GM21526 (cell line): ENCODE data around the gene ANKRD12.

Source experiments
- ATAC-seq: cut with Tn5 transposase; IDR thresholded peaks from one replicate; pipeline ENCODE4 v1.9.1; 2021; ENCODE audit warnings: moderate library complexity; ENCODE audit not compliant: unreplicated experiment, low FRiP score

The ANKRD12 gene

GRCh38 chr18:9177466-9177865, 40.9 kb downstream of the ANKRD12 start:
- ATAC-seq: no peak

- ATAC-seq: no peak
Observed at GRCh38 chr18:9178557-9178956, 42.0 kb downstream of the ANKRD12 start.

DNA sequence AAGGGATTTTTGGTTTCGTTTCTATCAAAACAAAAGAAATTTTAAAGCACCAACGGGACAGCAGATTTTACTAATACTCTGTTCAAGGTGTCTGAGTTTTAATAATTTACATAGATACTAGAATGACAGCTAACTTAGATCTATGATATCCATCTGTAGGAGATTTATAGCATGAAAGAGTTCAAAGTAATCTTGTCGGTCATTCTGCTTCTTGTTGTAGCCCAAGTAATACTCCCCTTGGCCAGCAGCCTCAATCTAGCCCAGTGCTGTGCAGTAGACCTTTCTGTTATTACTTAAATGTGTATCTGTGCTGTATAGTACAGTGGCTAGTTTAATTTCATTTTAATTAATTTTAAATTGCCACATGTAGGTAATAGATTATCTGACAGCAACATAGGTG, 44.7 kb downstream of the ANKRD12 start:
- no peak for ATAC-seq

DNA sequence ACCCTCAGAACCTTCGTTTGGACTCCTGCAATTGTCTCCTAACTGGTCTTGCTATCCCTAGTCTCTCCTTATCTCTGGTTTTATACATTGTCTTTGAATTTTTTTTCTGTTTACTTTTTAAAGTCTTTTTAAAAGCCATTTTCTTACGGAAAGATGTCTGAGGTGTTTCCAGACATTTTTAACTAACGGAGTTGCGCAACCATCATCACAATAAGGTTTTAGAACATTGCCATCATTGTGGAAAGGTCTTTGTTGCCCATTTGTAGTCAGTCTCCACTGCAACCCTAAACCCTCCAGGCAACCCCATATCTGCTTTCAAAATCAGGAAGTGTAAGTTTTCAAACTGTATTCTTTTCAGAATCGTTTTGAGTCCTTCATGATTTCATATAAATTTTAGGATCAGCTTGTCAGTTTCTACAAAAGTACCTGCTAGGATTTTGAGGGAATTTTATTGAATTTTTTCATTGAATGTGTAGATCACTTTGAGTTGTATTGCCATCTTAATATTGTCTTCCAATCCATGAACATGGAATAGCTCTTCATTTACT, 46.3 kb downstream of the ANKRD12 start:
- ATAC-seq: no peak

DNA sequence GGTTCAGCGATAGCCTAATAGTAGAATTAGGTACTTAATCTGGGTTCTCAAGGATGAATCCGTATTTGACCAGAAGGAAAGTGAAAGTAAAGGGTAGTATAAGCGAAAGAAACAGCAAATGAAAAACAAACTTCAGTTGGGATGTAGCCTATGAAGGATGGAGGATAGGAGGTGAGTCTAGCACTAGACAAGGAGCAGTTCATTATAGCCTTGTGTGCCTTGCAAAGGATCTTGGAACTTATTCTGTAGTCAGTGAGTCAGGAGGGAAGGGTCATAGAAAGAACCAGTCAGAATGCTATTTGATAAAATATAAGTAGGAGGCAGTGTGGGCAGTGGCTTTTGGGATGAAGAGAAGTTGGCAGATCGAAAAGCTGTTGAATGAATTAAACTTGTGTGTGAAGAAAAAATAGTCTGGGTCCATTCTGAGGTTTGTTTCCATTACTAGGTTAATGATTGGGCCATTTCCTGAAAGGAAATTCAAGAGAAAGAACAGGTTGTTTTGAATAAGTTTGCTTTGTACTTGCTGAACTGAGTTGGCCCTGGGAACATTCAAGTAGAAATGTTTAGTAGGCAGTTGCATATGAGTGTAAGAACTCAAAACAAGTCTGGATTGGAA, 48.5 kb downstream of the ANKRD12 start:
- ATAC-seq: no peak

DNA sequence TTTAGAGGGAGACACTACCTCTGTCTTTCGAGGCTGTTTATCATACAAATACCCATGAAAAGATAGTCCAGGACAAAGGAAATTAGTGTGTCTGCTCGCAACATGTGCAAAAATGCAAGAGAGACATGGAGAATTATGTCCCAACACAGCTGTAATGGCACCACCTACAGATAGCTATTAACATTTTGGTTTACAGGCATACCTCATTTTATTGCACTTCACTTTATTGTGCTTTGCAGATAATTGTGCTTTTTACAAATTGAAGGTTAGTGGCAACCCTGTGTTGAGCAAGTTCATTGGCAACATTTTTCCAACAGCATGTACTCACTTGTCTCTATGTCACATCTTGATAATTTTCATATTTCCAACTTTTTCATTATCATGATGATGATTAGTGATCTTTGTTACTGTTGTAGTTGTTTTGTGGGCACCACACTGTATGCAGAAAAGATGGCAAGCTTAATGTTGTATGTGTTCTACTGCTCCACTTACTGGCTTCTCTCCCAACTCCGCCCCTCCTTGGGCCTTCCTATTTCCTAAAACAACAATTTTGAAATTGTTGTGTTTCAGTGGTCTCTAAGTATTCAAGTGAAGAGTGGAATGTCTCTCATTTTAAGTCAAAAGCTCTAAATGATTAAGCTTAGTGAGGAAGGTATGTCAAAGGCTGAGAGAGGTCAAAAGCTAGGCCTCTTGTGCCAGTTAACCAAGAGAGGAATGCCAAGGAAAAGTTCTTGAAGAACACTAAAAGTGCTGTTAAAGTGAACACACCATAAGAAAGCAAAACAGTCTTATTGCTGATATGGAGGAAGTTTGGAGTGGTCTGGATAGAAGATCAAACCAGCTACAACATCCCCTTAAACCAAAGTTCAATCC, 52.0 kb downstream of the ANKRD12 start:
- ATAC-seq: no peak

- ATAC-seq: no peak
Observed at GRCh38 chr18:9189491-9189890, 52.9 kb downstream of the ANKRD12 start.

GRCh38 chr18:9191658-9192256, 55.2 kb downstream of the ANKRD12 start:
- ATAC-seq: no peak

- ATAC-seq: no peak
Observed at GRCh38 chr18:9193031-9193430, 56.5 kb downstream of the ANKRD12 start.

GRCh38 chr18:9196568-9196967, 60.0 kb downstream of the ANKRD12 start:
- ATAC-seq: no peak

- ATAC-seq: no peak
Observed at GRCh38 chr18:9199681-9200080, 63.1 kb downstream of the ANKRD12 start.

DNA sequence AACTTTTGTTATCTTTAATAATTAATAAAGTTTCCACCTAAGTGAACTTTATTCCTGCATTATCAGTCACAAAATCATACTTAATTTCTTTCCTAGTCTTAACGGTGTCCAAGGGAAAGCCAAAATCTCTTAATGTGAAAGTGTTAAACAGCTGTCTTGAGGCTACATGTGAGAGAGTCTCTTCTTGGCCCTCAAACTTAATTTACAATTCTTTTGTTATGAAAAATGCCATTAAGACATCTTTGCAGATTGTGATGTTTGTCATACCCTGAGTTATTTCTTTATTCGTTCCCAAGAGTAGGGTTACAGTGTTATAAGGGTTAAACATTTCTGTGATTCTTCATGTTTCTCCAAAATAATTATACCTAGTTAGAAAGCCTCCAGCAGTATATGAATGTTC, 64.6 kb downstream of the ANKRD12 start:
- ATAC-seq: no peak

DNA sequence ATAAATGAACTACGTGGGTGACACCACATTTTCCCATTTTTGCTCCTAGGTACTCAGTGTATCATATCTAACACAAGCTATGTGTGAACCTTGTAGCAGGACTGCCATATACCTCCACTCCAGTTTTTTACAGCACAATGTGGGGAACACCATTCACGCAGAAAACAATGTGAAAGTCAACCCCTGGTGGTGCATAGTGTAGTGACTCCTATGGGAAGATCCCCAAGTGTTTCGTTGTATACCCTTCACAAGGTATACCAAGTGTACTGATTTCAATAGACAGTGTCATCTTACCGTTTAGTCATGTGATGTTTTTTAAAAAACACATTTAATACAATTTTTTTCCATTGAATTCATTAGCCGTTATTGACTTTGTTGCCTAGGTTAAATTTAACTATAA, 68.1 kb downstream of the ANKRD12 start:
- ATAC-seq: no peak

DNA sequence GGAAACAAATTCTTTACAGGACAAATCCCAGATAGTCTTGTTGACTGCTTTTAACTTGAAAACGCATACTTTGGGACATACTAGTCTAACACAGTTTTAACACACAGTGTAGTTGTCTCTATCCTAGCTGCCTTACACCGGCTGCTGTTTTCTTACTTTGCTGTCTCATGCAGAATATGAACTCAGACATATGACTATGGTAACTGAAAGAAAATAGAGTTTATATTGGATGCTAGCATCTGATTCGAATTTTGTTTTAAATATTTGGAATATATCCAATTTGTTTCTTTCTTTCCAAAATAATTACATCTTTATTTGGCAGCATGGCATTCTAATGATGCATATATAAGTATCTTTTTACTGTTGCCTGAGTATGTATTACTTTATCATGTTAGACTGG, 69.8 kb downstream of the ANKRD12 start:
- no peak for ATAC-seq

GRCh38 chr18:9209279-9209678, 72.7 kb downstream of the ANKRD12 start:
- ATAC-seq: no peak

DNA sequence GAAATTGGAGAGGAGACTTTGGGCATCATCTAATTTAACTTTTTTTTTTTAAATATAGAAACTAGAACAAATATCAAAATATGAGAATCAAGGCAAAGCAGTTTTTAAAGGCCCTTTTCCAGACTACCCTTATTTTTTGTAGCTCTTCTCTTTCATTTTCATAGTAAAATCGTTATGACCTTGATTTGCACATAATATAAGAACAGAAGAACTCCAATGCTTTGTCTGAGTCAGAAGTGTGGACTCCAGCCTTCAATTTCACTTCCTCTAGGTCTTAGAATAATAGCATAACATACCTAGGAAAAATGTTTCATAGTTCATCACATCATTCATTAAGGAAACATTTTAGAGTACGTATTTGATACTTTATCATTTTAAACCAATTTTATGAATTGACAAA, 74.4 kb downstream of the ANKRD12 start:
- ATAC-seq: no peak

- no peak for ATAC-seq
Observed at GRCh38 chr18:9211955-9212354, 75.4 kb downstream of the ANKRD12 start.

DNA sequence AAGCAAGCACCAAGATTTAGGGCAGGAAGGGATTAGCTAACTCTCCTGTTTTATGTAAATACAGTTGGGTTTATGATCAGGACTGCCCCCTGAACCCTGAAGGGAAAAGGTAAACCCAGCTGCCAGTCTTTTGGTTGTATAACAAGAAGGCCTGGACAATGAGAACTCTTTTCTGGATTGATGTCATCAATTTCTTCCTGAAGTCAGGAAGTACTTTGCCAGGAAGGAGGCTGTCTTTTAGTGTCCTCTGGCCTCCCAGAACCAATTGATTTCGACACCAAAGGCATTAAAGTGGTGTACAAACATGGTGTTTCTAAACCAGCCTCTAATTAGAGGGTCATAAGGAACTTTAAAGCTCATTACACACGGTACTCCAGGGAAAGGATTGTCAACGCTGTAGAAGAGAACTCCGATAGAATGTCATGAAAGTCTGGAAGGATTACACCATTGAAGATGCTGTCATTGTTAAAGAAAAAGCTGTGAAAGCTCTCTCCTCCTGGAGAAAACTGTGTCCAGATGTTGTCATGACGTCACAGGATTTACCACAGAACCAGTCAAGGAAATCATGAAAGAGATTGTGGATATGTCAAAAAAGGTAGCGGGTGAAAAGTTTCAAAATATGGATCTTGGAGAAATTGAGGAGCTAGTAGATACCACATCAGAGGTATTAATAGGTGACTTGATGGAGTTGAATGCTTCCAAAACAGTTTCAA, 78.8 kb downstream of the ANKRD12 start:
- no peak for ATAC-seq

GRCh38 chr18:9216459-9216858, 79.9 kb downstream of the ANKRD12 start:
- no peak for ATAC-seq

DNA sequence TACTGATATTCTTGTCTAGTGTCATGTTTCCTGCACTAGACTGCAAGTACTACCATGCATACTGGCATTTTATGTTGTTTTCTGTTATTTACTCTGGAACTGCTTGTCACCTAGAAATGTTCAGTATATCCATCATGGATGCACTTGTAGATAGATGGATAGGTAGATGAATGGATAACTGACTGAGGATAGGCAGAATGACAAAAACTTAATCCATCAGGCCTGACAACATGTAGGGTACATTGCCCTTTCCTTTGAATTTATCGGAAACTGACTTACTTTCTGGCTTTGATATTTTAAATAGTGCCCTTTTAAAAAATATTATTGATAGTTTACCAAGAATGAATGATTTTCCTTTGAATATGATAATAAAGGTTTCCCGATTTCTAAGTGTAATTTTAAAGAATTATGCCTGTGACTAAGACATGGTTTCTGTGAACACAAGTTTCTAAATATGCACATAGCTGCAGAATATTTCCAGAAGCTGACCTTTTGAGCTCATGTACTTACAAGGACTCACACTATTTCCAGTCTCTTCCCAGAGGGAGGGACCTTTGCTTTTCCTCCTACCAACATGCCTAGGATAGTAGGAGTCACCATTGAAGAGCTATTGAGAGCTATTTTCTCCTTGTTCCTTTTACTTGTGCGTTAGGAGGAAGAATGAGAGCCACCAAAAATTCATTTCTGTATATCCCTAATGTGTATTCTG, 81.3 kb downstream of the ANKRD12 start:
- ATAC-seq: no peak
